ENCODE data around the gene HSPD1.

The HSPD1 gene

GRCh38 chr2:197515739-197516392, 16.2 kb upstream of the HSPD1 start, which contains the start of gene MOB4 (continued):
- TF ChIP-seq, protein P1, sequence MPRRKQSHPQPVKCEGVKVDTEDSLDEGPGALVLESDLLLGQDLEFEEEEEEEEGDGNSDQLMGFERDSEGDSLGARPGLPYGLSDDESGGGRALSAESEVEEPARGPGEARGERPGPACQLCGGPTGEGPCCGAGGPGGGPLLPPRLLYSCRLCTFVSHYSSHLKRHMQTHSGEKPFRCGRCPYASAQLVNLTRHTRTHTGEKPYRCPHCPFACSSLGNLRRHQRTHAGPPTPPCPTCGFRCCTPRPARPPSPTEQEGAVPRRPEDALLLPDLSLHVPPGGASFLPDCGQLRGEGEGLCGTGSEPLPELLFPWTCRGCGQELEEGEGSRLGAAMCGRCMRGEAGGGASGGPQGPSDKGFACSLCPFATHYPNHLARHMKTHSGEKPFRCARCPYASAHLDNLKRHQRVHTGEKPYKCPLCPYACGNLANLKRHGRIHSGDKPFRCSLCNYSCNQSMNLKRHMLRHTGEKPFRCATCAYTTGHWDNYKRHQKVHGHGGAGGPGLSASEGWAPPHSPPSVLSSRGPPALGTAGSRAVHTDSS (tag by site-specific recombination; IDR thresholded peaks at IDR 0.05) = no peak
- TF ChIP-seq ZNF366 (tag by site-specific recombination; conservative IDR thresholded peaks at IDR 0.05) (no peak), KLF7 (tag by site-specific recombination; IDR thresholded peaks at IDR 0.05; ENCODE audit: borderline replicate concordance) (no peak; the same call in 1 of the 2 replicates), ZNF132 (tag by site-specific recombination; IDR thresholded peaks at IDR 0.05; ENCODE audit: borderline replicate concordance) (no peak), HOXC10 (CRISPR knock-in tag; IDR thresholded peaks at IDR 0.05) (peak; percentile 88; the same call in 1 of the 2 replicates), FEZF1 (tag by site-specific recombination; IDR thresholded peaks at IDR 0.05) (0 out of 2 replicates have a peak, but pooled peaks have one; percentile 8), ZNF341 (tag by site-specific recombination; IDR thresholded peaks at IDR 0.05; ENCODE audit: low read depth) (peak; percentile 100), ZNF768 (tag by site-specific recombination; IDR thresholded peaks at IDR 0.05) (no peak), SP7 (tag by site-specific recombination; IDR thresholded peaks at IDR 0.05) (peak; percentile 75), ZNF292 (tag by site-specific recombination; IDR thresholded peaks at IDR 0.05; ENCODE audit: borderline replicate concordance, low read depth) (no peak), ZNF362 (tag by site-specific recombination; IDR thresholded peaks at IDR 0.05) (no peak), ZNF776 (tag by site-specific recombination; IDR thresholded peaks at IDR 0.05; ENCODE audit: borderline replicate concordance) (no peak), ELK4 (IDR thresholded peaks at IDR 0.05; ENCODE audit: borderline replicate concordance, low read depth, low read length) (0 out of 2 replicates have a peak, but pooled peaks have one; percentile 63), REPIN1 (tag by site-specific recombination; IDR thresholded peaks at IDR 0.05; ENCODE audit: low read depth) (0 out of 2 replicates have a peak, but pooled peaks have one; percentile 55), ZBTB26 (tag by site-specific recombination; optimal IDR thresholded peaks at IDR 0.05) (peak; percentile 63), RBAK (tag by site-specific recombination; IDR thresholded peaks at IDR 0.05) (no peak), GLI4 (tag by site-specific recombination; IDR thresholded peaks at IDR 0.05) (no peak), ZNF324 (tag by site-specific recombination; IDR thresholded peaks at IDR 0.05) (peak; percentile 50; the same call in 1 of the 2 replicates), ZNF157 (tag by site-specific recombination; IDR thresholded peaks at IDR 0.05) (no peak)
- TF ChIP-seq, protein P2, sequence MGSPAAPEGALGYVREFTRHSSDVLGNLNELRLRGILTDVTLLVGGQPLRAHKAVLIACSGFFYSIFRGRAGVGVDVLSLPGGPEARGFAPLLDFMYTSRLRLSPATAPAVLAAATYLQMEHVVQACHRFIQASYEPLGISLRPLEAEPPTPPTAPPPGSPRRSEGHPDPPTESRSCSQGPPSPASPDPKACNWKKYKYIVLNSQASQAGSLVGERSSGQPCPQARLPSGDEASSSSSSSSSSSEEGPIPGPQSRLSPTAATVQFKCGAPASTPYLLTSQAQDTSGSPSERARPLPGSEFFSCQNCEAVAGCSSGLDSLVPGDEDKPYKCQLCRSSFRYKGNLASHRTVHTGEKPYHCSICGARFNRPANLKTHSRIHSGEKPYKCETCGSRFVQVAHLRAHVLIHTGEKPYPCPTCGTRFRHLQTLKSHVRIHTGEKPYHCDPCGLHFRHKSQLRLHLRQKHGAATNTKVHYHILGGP (tag by site-specific recombination; IDR thresholded peaks at IDR 0.05) = no peak
- TF ChIP-seq, protein P3, sequence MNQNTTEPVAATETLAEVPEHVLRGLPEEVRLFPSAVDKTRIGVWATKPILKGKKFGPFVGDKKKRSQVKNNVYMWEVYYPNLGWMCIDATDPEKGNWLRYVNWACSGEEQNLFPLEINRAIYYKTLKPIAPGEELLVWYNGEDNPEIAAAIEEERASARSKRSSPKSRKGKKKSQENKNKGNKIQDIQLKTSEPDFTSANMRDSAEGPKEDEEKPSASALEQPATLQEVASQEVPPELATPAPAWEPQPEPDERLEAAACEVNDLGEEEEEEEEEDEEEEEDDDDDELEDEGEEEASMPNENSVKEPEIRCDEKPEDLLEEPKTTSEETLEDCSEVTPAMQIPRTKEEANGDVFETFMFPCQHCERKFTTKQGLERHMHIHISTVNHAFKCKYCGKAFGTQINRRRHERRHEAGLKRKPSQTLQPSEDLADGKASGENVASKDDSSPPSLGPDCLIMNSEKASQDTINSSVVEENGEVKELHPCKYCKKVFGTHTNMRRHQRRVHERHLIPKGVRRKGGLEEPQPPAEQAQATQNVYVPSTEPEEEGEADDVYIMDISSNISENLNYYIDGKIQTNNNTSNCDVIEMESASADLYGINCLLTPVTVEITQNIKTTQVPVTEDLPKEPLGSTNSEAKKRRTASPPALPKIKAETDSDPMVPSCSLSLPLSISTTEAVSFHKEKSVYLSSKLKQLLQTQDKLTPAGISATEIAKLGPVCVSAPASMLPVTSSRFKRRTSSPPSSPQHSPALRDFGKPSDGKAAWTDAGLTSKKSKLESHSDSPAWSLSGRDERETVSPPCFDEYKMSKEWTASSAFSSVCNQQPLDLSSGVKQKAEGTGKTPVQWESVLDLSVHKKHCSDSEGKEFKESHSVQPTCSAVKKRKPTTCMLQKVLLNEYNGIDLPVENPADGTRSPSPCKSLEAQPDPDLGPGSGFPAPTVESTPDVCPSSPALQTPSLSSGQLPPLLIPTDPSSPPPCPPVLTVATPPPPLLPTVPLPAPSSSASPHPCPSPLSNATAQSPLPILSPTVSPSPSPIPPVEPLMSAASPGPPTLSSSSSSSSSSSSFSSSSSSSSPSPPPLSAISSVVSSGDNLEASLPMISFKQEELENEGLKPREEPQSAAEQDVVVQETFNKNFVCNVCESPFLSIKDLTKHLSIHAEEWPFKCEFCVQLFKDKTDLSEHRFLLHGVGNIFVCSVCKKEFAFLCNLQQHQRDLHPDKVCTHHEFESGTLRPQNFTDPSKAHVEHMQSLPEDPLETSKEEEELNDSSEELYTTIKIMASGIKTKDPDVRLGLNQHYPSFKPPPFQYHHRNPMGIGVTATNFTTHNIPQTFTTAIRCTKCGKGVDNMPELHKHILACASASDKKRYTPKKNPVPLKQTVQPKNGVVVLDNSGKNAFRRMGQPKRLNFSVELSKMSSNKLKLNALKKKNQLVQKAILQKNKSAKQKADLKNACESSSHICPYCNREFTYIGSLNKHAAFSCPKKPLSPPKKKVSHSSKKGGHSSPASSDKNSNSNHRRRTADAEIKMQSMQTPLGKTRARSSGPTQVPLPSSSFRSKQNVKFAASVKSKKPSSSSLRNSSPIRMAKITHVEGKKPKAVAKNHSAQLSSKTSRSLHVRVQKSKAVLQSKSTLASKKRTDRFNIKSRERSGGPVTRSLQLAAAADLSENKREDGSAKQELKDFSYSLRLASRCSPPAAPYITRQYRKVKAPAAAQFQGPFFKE (tag by site-specific recombination; IDR thresholded peaks at IDR 0.05; ENCODE audit: borderline replicate concordance) = no peak
- TF ChIP-seq, protein P4, sequence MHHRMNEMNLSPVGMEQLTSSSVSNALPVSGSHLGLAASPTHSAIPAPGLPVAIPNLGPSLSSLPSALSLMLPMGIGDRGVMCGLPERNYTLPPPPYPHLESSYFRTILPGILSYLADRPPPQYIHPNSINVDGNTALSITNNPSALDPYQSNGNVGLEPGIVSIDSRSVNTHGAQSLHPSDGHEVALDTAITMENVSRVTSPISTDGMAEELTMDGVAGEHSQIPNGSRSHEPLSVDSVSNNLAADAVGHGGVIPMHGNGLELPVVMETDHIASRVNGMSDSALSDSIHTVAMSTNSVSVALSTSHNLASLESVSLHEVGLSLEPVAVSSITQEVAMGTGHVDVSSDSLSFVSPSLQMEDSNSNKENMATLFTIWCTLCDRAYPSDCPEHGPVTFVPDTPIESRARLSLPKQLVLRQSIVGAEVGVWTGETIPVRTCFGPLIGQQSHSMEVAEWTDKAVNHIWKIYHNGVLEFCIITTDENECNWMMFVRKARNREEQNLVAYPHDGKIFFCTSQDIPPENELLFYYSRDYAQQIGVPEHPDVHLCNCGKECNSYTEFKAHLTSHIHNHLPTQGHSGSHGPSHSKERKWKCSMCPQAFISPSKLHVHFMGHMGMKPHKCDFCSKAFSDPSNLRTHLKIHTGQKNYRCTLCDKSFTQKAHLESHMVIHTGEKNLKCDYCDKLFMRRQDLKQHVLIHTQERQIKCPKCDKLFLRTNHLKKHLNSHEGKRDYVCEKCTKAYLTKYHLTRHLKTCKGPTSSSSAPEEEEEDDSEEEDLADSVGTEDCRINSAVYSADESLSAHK (tag by site-specific recombination; IDR thresholded peaks at IDR 0.05) = peak; percentile 83
